ENCODE data around the gene MPI.
"Not testable (repeated sequence)": the region's sequence is repeated elsewhere in the genome, so short reads cannot be mapped to it uniquely, and the experiment has no call there.

The MPI gene

GRCh38 chr15:74864296-74864695, 25.5 kb upstream of the MPI start:
- no peak for DNase-seq (ENCODE audit: low read depth)

GRCh38 chr15:74865316-74865715, 24.5 kb upstream of the MPI start:
- DNase-seq (ENCODE audit: low read depth): no peak

- no peak for DNase-seq (ENCODE audit: low read depth)
These were observed 23.8 kb upstream of the MPI start for GRCh38 chr15:74866090-74866489.

- DNase-seq (ENCODE audit: low read depth): no peak
These were observed 22.3 kb upstream of the MPI start for GRCh38 chr15:74867466-74868038.

- DNase-seq (ENCODE audit: low read depth): no peak
These were observed 21.8 kb upstream of the MPI start for GRCh38 chr15:74868059-74868458.

- no peak for DNase-seq (ENCODE audit: low read depth)
These were observed 20.5 kb upstream of the MPI start for GRCh38 chr15:74869372-74869725.

- DNase-seq (ENCODE audit: low read depth): no peak
These were observed 20.0 kb upstream of the MPI start for GRCh38 chr15:74869726-74870407.

- DNase-seq (ENCODE audit: low read depth): no peak
These were observed 19.2 kb upstream of the MPI start for GRCh38 chr15:74870436-74871215.

GRCh38 chr15:74872702-74873035, 17.2 kb upstream of the MPI start:
- DNase-seq (ENCODE audit: low read depth): no peak

- peak; percentile 81 for DNase-seq (ENCODE audit: low read depth)
These were observed 16.6 kb upstream of the MPI start, which contains the start of gene SCAMP2 for GRCh38 chr15:74873036-74873755. Gene SCAMP2 (minus strand): TSS chr15:74873365. CDS start chr15:74873255, 110 bp downstream.

GRCh38 chr15:74873756-74874424, 16.0 kb upstream of the MPI start:
- no peak for DNase-seq (ENCODE audit: low read depth)

GRCh38 chr15:74878273-74878672, 11.6 kb upstream of the MPI start:
- no peak for DNase-seq (ENCODE audit: low read depth)

- DNase-seq (ENCODE audit: low read depth): no peak
These were observed 7.3 kb upstream of the MPI start for GRCh38 chr15:74882528-74882927.

- no peak for DNase-seq (ENCODE audit: low read depth)
These were observed 5.2 kb upstream of the MPI start for GRCh38 chr15:74884428-74885223.

- DNase-seq (ENCODE audit: low read depth): no peak
These were observed 4.4 kb upstream of the MPI start for GRCh38 chr15:74885461-74885860.

- not testable (repeated sequence) for DNase-seq (ENCODE audit: low read depth)
These were observed 2.2 kb upstream of the MPI start for GRCh38 chr15:74887537-74888193.

GRCh38 chr15:74888716-74889115, 1.1 kb upstream of the MPI start:
- no peak for DNase-seq (ENCODE audit: low read depth)

GRCh38 chr15:74889390-74889882, 406 bp upstream of the MPI start:
- no peak for DNase-seq (ENCODE audit: low read depth)

GRCh38 chr15:74890665-74890960, 771 bp downstream of the MPI start:
- no peak for DNase-seq (ENCODE audit: low read depth)

GRCh38 chr15:74891469-74891868, 1.6 kb downstream of the MPI start:
- DNase-seq (ENCODE audit: low read depth): no peak

GRCh38 chr15:74892313-74892712, 2.5 kb downstream of the MPI start:
- DNase-seq (ENCODE audit: low read depth): no peak

All from stimulated activated CD8-positive, alpha-beta memory T cell treated with anti-CD3 and anti-CD28 coated beads, Interleukin-12 subunit alpha, Interleukin-12 subunit beta, amount 100 ng/mL, for 1 hour (primary cell).